ENCODE data around the gene METTL26.
A peak's percentile ranks its signal among the peaks of the same experiment; 100 is the strongest.
"Not testable (repeated sequence)": the region's sequence is repeated elsewhere in the genome, so short reads cannot be mapped to it uniquely, and the experiment has no call there.

Gene METTL26

GRCh38 chr16:624526-625070 lies 11.5 kb downstream of the METTL26 start:
- DNase-seq, result no peak

GRCh38 chr16:622920-623280 lies 13.2 kb downstream of the METTL26 start:
- DNase-seq, result no peak

DNA sequence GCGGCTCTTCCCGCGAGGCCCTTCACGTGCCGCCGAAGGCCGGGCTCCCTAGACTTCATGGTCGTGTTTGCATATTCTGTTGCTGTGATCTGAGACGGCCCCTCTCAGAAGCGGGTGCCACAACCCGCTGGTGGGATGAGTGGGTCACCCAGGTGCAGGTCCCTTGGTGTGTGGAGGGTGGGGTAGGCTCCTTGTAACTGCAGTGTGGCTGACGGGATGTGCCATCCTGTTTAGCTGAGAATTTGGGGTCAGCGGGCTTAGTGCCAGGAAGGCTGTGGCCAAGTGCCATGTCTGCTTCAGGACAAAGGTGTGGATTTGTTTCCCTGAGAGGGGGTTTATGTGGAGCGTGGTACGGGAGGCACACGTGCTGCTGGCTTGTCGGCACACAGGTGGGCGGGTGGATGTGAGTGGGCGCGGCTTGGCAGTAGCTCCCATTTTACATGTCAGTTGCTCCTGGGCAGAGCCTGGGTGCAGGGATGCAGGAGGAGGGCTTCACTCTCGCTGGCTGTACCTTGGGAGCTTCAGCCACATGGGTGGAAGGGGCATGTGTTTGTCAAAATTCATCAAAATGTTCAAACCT lies 14.5 kb downstream of the METTL26 start:
- no peak for DNase-seq

- DNase-seq, result no peak
Observed at GRCh38 chr16:620700-621525, 15.2 kb downstream of the METTL26 start.

DNA sequence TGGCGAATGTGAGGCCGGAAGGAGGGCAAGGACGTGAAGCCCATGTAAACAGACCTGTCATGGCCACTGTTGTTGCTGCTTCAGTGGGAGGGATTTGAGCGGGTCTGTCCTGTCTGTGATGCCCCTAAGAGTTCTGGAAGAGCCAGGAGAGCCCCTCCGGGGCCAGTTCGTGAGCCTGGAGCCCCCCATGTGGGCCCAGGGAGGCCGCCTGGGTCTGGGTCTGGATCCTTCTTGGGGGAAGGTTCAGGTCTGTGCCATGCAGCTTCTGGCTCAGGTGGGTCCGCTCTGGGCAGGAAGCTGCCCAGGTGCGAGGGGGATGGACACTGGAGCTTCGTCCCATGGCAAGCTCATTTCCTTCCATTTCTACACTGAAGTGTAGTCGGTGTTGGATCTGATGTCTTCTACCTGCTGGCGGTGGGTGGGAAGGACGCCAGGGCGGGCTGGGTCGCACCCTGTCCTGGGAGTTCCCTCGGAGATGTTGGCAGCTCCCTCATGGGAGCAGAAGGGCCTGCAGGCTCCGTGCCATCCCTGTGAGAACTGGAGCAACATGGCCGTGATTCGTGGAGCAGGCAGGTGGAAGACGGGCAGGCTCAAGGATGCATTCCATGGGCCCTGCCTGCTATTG lies 16.5 kb downstream of the METTL26 start:
- DNase-seq, result no peak

DNA sequence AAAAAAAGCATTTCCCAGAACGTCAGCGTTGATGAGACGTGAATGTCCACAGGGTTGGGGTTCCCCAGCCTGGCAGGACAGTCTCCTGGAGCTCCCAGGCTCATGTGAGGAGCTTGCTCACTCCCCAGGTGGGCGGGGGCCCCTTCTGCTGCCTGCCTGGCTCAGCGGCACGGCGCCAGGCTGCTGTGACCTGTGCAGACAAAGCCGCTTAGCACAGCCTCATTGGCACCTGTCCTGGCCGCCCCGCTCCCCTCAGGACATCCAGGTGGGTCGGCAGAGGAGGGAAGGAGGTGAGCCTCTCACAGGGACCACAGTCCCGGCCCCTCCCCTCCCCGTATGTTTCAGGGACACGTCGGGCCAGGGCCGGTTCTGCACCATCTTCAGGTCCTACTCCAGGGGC lies 18.2 kb downstream of the METTL26 start:
- no peak for DNase-seq

- DNase-seq, result no peak
Observed at GRCh38 chr16:616733-617586, 19.1 kb downstream of the METTL26 start.

GRCh38 chr16:615122-615521 lies 21.0 kb downstream of the METTL26 start:
- no peak for DNase-seq

DNA sequence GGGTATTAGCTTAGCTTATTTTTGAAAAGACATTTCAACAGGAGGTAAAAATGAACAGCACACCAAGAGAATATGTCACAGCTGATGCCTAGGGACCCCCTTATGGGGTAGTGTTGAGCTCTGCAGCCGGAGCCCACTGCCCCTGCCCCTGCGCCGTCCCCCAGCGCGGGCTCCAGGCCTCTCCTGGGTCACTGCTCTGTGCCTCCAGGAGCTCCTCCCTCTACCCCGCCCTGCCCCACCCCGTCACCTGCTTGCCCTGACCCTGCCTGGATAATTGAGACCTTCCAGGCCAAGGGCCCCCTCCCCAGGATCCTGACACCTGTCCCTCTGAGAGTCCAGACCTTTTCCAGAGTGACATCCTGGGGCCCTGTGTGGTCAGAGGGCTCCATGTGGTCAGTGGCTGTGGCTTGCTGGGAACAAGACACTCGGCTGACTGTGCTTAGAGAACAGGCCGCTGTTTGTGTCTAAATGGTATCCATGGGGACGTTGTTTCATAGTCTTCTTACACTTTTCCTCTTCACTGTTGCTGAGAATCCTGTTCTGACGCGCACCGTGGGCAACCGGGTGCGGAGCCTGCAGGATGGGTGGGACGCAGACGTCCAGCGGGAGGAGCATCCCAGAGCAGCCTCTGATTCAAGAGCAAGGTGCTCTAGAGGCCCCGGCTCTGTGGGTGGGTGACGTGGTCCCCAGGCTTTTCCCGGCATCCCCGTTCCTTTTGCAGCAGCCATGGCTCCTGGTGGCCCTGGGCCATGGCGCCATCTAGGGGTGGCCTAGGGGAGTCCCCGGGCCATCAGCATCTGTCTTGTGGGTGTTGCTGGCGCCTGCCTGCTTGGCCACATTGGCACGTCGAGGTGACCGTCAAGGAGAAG lies 25.4 kb downstream of the METTL26 start:
- peak; percentile 73 for DNase-seq

GRCh38 chr16:609984-610383 lies 26.1 kb downstream of the METTL26 start:
- DNase-seq, result no peak

DNA sequence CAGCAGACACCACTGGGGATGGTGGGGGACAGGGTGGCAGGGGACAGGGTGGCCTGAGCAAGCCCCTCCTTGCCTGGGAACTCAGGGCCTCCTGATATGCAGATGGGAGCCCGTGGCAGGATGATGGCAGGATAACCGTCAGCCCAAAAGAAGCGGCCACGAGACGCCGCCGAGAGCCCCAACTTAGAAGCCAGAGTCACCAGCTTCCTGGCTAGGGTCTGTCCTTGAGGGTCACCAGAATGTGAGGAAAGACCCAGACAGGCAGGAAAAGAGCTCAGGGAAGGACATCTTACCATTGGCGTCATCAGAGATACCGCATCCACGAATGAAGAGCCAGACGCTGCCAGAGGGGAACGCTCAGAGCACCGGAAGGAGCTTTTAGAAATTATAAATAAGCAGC lies 26.8 kb downstream of the METTL26 start:
- DNase-seq, result no peak

- DNase-seq, result no peak
Observed at GRCh38 chr16:608019-608418, 28.1 kb downstream of the METTL26 start.

- DNase-seq, result no peak
Observed at GRCh38 chr16:606656-607307, 29.3 kb downstream of the METTL26 start.

DNA sequence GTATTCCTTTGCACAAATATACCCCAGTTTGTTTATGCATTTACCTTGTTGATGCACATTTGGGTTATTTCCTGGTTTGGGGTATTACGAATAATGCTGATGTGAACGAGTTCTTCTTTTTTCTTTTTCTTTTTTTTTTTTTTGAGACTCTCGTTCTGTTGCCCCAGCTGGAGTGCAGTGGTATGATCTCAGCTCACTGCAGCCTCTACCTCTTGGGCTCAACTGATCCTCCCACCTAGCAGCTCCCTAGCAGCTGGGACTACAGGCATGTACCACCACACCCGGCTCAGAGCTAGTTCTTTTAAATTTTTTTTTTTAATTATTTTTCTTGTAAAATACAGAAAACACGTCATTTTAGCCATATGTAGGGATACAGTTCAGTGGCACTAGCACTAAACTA lies 32.2 kb downstream of the METTL26 start:
- DNase-seq, result no peak

DNA sequence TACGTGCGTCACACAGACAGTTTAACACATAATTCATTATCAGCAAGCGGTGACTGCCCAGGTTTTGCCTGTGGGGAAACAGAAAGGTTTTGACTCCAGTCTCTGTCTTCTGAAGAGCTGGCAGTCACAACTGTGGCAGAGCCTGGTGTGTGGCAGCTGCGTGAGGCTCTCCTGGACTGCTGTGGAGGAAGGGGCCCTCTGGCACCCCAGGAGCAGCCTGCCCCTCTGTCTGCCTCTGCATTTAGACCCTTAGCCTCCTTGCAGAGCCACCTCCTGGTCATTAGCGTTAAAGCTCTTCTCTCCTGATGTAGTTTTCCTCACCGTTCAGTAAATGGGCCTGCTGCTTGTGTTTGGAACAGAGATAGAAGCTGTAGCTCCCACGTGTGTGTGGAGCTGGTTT lies 35.3 kb downstream of the METTL26 start:
- no peak for DNase-seq

DNA sequence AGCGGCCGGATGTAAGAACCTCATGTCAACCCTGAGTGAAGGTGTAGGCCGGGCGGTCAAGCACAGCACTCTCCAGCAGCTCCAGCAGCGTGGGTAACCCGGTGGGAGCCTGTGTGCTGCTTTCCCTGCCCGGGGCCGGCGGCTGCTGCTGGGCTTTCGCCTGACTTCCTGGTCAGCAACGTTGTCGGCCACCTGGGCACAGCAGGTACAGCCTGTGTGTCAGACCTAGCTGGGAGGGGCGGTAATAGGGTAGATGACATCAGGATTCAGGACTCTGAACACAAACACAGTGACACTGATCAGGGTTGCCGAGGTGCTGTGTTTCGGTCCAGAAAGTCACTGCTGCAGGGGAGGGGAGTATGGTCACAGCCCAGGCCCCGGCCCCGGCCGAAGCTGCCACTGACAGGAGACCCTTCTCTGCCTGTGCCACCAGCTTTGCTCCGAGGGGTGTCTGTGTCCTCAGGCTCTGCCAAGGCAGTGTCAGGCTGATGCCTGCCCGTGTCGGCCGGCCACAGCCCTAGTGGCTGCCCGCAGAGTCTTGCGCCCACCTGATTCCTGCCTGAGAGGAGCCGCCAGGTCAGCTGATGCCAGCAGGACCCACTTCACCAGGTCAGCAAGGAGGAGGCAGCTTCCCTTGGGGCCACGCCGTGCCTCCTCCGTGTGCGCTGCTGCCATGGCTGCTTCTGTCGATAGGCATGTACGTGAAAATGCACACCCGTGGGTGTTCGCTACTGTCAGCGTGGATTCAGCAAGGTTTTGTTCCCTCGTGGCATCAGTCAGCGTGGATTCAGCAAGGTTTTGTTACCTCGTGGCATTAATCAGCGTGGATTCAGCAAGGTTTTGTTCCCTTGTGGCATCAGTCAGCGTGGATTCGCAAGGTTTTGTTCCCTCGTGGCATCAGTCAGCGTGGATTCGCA lies 37.0 kb downstream of the METTL26 start:
- DNase-seq, result no peak

- not testable (repeated sequence) for DNase-seq
Observed at GRCh38 chr16:597655-598054, 38.5 kb downstream of the METTL26 start.

DNA sequence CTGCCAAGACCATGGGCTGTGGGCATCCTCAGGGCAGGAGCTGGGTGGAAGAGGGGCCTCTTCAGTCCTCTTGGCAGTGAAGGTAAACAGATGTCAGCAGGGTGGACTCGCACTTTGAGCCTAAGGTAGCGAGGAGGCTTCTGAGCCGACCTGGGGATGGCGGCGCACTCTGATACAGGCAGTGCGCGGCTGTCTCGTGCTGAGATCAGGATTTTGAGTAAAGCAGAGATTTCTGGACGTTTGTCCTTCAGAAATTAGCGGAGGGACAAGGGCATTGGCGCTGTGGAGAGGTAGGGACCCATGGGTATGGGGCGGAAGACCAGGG lies 39.4 kb downstream of the METTL26 start:
- no peak for DNase-seq

- DNase-seq, result no peak
Observed at GRCh38 chr16:595942-596735, 40.0 kb downstream of the METTL26 start.

- DNase-seq, result no peak
Observed at GRCh38 chr16:595094-595528, 41.0 kb downstream of the METTL26 start.
